HG03280 (cell line): ENCODE measurements around the gene TMEM185B.
A peak's percentile ranks its signal among the peaks of the same experiment; 100 is the strongest.
"Not testable (repeated sequence)": the region's sequence is repeated elsewhere in the genome, so short reads cannot be mapped to it uniquely, and the experiment has no call there.

Experiments
- ATAC-seq: cut with Tn5 transposase; IDR thresholded peaks from one replicate; pipeline ENCODE4 v1.9.1; 2021; ENCODE audit warnings: mild to moderate bottlenecking, moderate library complexity; ENCODE audit not compliant: unreplicated experiment

TMEM185B gene

GRCh38 chr2:120235158-120235557 is 12.0 kb upstream of the TMEM185B start:
- ATAC-seq, result not testable (repeated sequence)

DNA sequence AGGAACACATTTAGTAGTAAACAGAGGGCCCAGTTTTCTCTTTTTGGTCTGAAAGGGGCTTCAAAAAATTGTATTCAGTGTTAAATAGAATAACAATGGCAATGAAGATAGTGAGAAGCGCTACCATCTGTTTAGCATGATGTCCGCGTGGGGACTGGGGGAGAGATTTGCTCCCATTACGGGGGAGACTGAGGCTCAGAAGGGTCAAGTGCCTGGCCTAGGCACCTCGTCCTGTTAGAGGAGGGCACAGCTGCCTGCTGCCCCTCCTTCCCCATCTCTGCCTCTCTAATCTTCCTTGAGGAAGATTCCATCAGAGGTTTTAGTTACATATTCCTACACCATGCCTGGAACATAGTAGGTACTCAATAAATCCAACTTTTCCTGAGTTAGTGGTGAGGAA is 10.1 kb upstream of the TMEM185B start:
- ATAC-seq, result no peak

DNA sequence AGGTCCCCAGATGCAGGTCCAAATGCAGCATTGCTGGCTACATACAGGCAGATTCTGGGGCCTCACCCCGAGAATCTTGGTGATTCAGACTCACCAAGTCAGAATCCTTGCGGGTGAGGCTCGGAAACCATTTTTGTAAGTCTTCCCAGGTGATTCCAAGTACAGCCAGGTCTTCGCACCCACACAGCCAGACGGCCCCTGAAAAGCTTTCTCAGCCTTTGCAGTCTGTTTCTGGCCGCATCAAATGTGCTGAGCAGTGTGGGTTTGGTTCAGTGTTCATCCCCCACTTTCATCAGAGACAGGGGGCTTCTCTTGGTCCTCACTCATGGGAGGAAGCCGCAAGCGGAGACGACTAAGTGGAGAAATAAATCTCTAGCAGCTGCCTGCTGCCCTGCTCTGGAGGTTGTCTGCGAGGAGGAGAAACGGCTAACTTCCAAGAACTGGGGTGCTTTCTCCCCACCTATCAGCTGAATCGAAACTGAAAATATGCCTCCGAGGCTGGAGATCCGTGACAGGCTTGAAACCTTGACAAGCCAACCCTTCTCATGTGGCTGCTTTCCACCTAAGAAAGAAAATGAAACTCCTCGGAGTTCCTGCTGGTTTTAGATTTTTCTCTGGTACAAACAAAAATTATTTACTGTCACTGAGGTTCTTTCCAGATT is 8.9 kb upstream of the TMEM185B start:
- ATAC-seq, result peak; percentile 87

DNA sequence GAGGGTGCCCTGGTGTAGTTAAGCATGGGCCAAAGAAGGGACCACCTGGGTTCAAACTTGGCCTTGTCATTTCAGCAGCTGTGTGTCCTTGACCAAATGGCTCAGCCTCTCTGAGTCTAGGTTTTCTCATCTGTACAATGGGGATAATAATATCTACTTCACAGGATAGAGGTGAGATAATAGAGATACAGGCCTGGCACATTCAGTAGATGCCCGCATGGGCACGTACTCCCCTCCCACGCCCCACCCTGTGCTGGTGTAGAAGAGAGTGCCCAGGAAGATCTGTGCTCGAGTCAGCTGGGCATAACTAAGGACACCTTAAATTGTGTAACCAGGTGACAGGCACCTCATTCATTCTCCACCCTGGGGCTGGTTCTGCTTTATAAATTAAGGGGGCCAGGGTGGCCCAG is 8.4 kb upstream of the TMEM185B start:
- peak; percentile 23 for ATAC-seq

DNA sequence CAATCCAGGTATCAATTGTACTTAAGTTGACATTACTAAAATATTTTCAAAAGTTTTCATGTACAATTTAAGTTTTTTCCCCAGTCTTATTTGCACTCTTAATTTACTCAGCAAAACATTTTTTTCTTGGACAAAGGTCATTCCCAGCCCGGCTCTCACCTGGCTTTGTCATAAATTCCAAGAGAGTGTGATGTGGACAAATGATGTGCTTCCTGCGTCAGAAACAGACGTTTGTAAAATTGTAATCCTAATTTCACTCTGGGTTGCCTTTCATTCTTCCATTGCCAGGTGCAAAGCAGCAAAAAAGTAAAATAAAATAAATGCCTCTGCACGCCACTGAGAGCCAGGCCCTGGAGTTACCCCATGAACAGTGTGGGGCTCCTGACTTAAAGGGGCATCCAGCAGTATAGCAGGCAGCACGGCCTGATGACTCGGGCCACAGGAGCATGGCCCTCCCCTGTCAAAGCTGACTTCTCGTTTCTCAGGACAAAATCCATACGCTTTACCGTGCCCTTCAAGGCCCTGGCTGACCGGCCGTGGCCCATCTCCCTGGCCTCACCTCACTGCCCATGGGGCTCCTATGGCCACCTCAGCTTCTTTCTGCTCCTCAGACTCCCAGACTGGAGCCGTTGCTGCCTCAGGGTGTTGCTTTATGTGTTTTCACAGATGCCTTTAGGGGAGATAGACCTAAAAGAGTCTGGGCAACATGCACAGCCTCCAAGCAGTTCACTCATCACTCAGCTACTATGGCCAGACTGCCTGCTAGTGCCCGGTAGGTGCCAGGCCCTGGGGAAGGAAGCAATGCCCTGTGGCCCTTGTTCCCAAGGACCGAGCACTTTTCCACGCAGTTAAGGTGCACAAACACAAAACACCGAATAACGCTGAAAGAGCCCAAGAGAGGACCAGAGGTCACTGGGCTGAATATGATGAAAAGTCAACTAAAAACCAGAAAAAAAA is 7.6 kb upstream of the TMEM185B start:
- no peak for ATAC-seq

GRCh38 chr2:120229341-120229740 is 6.1 kb upstream of the TMEM185B start:
- no peak for ATAC-seq

DNA sequence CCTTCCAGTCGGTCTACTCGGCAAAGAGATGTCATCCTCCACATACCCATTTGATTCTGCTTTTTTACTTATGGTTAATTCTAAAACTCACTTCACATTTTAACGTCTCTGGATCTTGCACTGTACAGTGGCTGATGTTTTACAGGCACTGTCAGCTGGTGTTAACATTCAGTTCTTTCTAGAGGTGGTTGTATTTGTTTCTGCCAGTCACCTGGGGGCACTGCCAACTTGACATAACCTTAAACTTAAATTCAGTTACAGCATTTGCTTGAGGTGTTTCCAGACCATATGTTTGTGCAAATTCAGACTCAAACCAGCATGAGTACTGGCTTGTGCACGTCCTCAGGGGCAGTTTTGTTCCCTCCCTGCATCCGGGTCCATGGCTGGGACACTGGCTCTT is 5.3 kb upstream of the TMEM185B start:
- no peak for ATAC-seq

DNA sequence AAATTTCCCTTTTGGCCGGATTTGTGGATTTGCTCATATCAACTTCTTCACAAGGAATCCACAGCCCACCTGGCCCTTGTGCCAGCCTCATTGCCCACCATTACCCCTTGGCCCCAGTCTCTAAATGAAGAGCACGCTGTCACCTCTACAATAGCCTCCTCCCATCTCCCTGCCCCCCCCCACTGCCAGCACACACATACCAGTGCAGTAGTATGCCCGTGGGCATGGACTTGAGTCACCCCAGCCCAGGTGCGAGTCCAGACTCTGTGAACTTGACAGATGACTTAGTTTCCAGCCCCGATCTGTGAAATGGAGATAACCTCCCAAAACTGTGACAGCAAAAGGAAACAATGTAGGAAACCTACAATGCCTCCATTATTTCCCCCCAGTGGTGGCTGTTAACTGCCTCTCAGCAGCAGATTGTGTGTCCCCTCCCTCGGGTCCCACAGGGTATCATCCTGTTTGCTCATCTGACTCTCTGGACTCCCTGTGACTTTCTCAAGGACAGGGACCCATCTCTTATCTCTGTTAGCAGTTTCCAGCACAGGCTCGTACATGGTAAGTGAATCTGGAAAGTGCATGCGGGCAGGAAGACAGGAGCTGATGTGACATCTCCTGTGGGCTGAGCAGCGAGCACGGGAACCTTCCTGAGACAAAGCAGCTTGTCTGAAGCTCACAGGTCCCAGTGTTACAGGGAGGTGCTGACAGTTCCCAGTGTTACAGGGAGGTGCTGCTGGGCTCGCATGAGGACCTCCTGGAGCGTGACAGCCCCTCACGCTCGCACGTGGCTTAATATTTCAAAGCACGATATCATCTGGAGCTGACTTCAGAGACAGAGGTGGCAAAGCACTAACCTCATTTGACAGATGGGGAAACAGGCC is 4.2 kb upstream of the TMEM185B start:
- no peak for ATAC-seq

DNA sequence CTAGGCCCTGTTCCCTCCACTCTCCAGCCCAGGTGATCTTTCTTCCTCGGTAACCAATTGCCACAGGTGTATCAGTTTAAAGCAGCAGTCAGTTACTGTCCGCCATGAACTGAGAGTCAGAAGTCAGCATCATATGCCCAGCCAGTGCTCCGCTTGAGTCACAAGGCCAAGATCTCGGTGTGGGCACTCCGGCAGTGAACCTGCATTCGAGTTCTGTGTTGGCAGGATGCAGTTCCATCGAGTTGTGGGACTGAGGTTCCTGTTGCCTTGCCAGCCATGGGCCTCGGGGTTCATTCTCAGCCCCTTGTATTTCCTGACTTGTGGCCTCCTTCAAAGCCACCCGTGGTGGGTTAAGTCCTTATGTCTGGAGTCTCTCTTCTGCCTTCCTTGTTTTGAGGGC is 3.1 kb upstream of the TMEM185B start:
- no peak for ATAC-seq

GRCh38 chr2:120225549-120226065 is 2.4 kb upstream of the TMEM185B start:
- no peak for ATAC-seq

- ATAC-seq, result no peak
These were observed 1.7 kb upstream of the TMEM185B start for GRCh38 chr2:120224735-120225548.

GRCh38 chr2:120224256-120224655 is 1.1 kb upstream of the TMEM185B start:
- ATAC-seq, result no peak

DNA sequence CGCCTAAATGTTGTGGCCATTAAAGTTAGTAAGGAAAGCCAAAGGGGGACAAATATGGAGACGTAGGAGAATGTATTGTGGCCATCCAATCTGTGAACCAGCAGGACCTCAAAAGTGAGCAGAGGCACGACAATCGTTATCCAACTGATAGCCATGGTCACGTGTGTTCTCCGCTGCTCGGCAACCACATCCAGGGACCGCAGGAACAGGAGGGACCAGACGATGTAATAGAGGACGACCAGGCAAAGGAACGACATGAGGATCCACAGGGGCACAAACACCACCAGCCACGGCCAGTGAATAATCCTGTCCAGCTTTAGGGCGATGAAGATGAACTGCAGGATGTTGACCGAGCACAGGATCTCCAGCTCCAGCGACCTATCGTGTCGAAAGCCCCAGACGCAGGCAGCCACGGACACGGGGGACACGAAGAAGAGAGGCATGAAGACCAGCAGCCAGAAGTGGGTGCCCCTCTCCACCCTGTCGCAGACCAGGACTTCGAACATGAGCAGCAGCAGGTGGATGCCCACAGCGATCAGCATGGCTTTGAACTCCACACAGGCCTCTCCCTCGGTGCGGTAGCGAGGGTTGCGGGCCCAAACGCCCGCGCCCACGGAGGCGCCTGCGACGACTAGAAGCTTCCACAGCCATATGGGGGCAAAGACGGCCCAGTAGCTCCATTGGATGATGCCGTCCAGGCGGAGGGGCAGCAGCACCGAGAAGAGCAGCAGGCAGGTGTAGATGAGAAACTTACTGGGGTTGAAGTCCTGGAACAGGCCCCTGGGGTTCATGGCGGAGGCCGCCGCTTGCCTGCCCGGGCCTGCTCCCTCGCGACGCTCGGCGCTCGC is 790 bp downstream of the TMEM185B start:
- no peak for ATAC-seq

- no peak for ATAC-seq
These were observed 1.6 kb downstream of the TMEM185B start for GRCh38 chr2:120221616-120222015.

DNA sequence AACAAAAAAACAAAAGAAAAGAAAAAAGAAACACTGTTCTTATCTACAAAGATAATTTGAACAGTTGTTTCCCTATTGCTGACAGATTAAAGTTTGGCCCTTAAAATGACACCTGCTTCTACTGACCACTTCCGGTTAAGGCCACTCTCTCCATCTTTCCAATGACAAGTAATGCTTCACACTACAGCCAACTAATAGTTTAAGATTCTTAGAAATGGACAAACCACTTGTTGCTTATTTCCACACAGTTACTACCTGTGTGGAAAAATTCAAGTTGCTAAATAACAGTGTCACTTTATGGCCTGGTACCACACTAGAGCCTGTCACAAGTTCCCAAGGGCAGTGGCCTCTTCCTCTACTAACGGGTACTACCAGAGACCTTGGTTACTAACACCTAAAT is 2.4 kb downstream of the TMEM185B start:
- no peak for ATAC-seq

DNA sequence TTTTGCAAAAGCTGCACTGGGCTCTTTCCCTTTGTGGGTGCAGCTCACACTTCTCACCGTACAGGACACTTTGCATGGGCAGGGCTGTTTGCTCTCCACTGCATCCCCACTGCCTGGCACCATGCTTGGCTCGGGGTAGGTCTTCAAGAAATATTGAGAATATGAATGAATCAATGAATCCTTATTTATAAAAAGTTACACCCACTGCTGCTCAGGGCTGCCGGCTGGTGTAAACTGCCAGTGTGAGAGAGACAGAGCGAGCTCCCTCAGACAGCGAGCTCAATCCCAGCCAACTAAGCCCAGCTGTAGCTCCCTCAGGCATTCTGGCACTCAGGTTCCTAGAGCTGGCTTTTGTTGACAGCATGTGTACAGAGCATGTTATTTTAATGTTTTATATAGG is 3.4 kb downstream of the TMEM185B start:
- no peak for ATAC-seq

- ATAC-seq, result no peak
These were observed 3.9 kb downstream of the TMEM185B start for GRCh38 chr2:120219291-120219690.

DNA sequence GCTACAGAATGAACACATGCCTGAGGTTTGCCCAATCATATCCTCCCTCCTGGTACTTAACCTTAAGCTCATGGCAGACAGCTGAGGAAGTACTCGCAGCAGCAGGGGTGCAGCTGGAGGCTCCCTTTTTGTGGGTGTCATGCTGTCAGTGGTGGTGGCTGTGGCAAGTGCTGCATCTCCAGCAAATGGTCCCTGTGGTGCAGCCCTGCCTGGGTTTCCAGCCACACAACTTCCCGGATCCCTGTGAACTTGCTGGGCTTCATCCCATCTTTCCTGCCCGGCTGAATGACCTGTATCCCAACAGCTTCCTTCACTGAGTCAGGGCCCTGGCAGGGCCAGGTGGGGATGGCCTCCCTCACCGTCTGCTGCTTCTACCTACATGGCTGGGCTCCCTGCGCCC is 5.0 kb downstream of the TMEM185B start:
- ATAC-seq, result no peak

DNA sequence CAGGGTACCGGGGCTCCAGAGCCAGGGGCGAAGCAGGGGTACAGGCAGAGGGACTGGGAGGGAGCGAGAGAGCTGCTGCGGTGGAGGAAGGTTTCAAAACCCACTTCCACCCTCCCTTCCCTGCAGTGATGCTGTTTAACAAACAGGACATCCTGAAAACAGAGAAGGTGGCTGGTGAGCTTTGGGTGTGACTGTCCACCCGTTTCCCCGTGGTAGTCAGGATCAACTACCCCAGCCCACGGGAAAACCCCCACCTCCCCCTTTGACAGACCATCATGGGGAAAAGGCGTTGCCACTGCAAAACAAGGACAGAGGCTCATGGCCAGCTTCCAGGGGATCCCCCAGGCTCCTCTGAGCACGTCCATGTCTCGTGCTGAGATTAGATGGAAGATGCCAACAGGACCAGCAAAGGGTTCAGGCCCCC is 12.9 kb downstream of the TMEM185B start:
- no peak for ATAC-seq
